ENCODE results near the gene CCDC102A.

The CCDC102A gene

GRCh38 chr16:57579361-57579665 lies 42.9 kb upstream of the CCDC102A start:
- CTCF ChIA-PET: interaction anchor here (0.5 to 7.3 kb wide), 4 partner anchors 9 to 69 kb away, joined by 3 to 87 read pairs (median 12); no protein-coding TSS in a partner anchor
- POLR2A ChIA-PET: no interaction called here
- Histone ChIP-seq H3K9me3 (ENCODE audit: control insufficient read depth, insufficient read depth, low read depth, low read length) (no peaks in the 10 kb centered on the region), H3K4me3 (ENCODE audit: low read depth, low read length) (no peak overlapping the region), H3K27ac (ENCODE audit: extremely low read depth, low read depth, low read length) (no peak overlapping the region), H3K4me1 (ENCODE audit: control insufficient read depth, insufficient read depth, low read length) (no peaks in the 10 kb centered on the region), H3K36me3 (ENCODE audit: control insufficient read depth in 2 of 2, insufficient read depth in 1 of 2, low read length in 2 of 2) (no peaks in the 10 kb centered on the region)
- no peak for TF ChIP-seq ZSCAN16 (tag by site-specific recombination; IDR thresholded peaks at IDR 0.05)
- no peak for TF ChIP-seq ZNF530 (tag by site-specific recombination; IDR thresholded peaks at IDR 0.05; ENCODE audit: low read depth)
- no peak for TF ChIP-seq ZNF404 (tag by site-specific recombination; IDR thresholded peaks at IDR 0.05)
- TF ChIP-seq FEZF1 (tag by site-specific recombination; IDR thresholded peaks at IDR 0.05): no peak
- TF ChIP-seq ZNF692 (tag by site-specific recombination; IDR thresholded peaks at IDR 0.05): no peak
- no peak for TF ChIP-seq ZNF239 (tag by site-specific recombination; IDR thresholded peaks at IDR 0.05)
- TF ChIP-seq, protein P1, sequence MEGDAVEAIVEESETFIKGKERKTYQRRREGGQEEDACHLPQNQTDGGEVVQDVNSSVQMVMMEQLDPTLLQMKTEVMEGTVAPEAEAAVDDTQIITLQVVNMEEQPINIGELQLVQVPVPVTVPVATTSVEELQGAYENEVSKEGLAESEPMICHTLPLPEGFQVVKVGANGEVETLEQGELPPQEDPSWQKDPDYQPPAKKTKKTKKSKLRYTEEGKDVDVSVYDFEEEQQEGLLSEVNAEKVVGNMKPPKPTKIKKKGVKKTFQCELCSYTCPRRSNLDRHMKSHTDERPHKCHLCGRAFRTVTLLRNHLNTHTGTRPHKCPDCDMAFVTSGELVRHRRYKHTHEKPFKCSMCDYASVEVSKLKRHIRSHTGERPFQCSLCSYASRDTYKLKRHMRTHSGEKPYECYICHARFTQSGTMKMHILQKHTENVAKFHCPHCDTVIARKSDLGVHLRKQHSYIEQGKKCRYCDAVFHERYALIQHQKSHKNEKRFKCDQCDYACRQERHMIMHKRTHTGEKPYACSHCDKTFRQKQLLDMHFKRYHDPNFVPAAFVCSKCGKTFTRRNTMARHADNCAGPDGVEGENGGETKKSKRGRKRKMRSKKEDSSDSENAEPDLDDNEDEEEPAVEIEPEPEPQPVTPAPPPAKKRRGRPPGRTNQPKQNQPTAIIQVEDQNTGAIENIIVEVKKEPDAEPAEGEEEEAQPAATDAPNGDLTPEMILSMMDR (tag by site-specific recombination; IDR thresholded peaks at IDR 0.05): no peak
- TF ChIP-seq ZNF776 (tag by site-specific recombination; IDR thresholded peaks at IDR 0.05; ENCODE audit: borderline replicate concordance): no peak
- TF ChIP-seq ZNF529 (tag by site-specific recombination; IDR thresholded peaks at IDR 0.05; ENCODE audit: insufficient replicate concordance): no peak
- TF ChIP-seq ZNF354C (tag by site-specific recombination; IDR thresholded peaks at IDR 0.05; ENCODE audit: borderline replicate concordance, low read depth): no peak
- TF ChIP-seq HOXA7 (CRISPR knock-in tag; IDR thresholded peaks at IDR 0.05; ENCODE audit: borderline replicate concordance): no peak
- TF ChIP-seq ZNF292 (tag by site-specific recombination; IDR thresholded peaks at IDR 0.05; ENCODE audit: borderline replicate concordance, low read depth): no peak
- TF ChIP-seq WT1 (tag by site-specific recombination; IDR thresholded peaks at IDR 0.05): no peak
- no peak for TF ChIP-seq ZNF37A (tag by site-specific recombination; IDR thresholded peaks at IDR 0.05)
- TF ChIP-seq ZNF830 (tag by site-specific recombination; IDR thresholded peaks at IDR 0.05; ENCODE audit: low read depth): no peak

DNA sequence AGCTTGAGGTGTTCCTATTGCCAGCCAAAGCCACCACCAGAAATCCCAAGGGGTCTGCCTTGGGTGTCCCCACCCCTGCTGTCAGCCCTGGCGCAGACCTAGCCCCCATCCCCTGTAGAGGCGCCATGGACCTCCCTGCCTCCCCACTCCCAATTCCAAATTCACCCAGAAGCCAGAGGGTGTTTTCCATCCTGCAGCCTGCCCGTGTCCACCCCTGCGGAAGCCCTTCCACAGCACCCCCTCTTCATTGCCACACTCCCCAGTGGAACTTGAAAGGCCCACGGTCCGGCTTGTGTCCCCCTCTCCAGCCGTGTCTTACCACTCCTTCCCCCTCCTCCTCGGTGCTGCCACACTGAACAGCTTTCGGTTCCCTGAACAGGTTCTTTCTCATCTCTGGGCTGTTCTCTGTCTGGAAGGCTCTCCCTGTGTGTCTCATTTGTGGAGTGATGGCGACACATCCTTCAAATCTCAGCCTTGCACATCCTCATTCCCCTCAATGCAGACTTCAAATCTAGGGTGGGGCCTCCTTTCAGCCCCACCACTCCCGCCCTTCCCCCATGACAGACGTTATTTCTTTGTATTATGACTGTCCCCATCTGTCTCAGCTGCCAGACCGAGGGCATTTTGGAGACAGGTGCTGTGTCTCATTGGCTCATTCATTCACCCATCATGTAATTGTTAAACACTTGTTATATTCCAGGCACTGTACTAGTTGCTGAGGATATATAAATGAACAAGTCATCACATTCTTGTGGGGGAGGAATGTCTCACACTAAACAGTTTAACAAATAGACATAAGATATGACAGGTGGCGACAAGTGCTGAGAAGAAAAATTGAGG lies 42.4 kb upstream of the CCDC102A start:
- no peaks in the 10 kb centered on the region for H3K36me3 ChIP-seq (ENCODE audit: control insufficient read depth in 2 of 2, insufficient read depth in 1 of 2, low read length in 2 of 2)
- POLR2A ChIA-PET: no interaction called here
- H3K9me3 ChIP-seq (ENCODE audit: control insufficient read depth, insufficient read depth, low read depth, low read length): no peaks in the 10 kb centered on the region
- H3K4me3 ChIP-seq (ENCODE audit: low read depth, low read length): no peak overlapping the region
- H3K4me1 ChIP-seq (ENCODE audit: control insufficient read depth, insufficient read depth, low read length): no peaks in the 10 kb centered on the region
- CTCF ChIA-PET: interaction anchor here (0.6 to 7.3 kb wide), 2 partner anchors 28 to 70 kb away, joined by 3 to 87 read pairs; no protein-coding TSS in a partner anchor
- no peak overlapping the region for H3K27ac ChIP-seq (ENCODE audit: extremely low read depth, low read depth, low read length)
- no peak for TF ChIP-seq ZNF169 (tag by site-specific recombination; IDR thresholded peaks at IDR 0.05)
- no peak for TF ChIP-seq ZNF48 (tag by site-specific recombination; IDR thresholded peaks at IDR 0.05)
- no peak for TF ChIP-seq TRIM28 (IDR thresholded peaks at IDR 0.05; ENCODE audit: borderline replicate concordance, low read length)
- TF ChIP-seq, protein P2, sequence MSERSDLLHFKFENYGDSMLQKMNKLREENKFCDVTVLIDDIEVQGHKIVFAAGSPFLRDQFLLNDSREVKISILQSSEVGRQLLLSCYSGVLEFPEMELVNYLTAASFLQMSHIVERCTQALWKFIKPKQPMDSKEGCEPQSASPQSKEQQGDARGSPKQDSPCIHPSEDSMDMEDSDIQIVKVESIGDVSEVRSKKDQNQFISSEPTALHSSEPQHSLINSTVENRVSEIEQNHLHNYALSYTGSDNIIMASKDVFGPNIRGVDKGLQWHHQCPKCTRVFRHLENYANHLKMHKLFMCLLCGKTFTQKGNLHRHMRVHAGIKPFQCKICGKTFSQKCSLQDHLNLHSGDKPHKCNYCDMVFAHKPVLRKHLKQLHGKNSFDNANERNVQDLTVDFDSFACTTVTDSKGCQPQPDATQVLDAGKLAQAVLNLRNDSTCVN (tag by site-specific recombination; optimal IDR thresholded peaks at IDR 0.05): no peak
- TF ChIP-seq ZNF311 (tag by site-specific recombination; IDR thresholded peaks at IDR 0.05; ENCODE audit: borderline replicate concordance): no peak
- no peak for TF ChIP-seq ZNF426 (tag by site-specific recombination; IDR thresholded peaks at IDR 0.05)
- TF ChIP-seq, protein P3, sequence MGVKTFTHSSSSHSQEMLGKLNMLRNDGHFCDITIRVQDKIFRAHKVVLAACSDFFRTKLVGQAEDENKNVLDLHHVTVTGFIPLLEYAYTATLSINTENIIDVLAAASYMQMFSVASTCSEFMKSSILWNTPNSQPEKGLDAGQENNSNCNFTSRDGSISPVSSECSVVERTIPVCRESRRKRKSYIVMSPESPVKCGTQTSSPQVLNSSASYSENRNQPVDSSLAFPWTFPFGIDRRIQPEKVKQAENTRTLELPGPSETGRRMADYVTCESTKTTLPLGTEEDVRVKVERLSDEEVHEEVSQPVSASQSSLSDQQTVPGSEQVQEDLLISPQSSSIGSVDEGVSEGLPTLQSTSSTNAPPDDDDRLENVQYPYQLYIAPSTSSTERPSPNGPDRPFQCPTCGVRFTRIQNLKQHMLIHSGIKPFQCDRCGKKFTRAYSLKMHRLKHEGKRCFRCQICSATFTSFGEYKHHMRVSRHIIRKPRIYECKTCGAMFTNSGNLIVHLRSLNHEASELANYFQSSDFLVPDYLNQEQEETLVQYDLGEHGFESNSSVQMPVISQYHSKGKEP (tag by site-specific recombination; IDR thresholded peaks at IDR 0.05): no peak
- TF ChIP-seq ZNF580 (tag by site-specific recombination; IDR thresholded peaks at IDR 0.05): no peak
- TF ChIP-seq ZBTB1 (tag by site-specific recombination; IDR thresholded peaks at IDR 0.05): no peak
- no peak for TF ChIP-seq ZNF280C (tag by site-specific recombination; IDR thresholded peaks at IDR 0.05)
- no peak for TF ChIP-seq ZNF292 (tag by site-specific recombination; IDR thresholded peaks at IDR 0.05; ENCODE audit: borderline replicate concordance, low read depth)
- TF ChIP-seq GLI2 (tag by site-specific recombination; IDR thresholded peaks at IDR 0.05; ENCODE audit: borderline replicate concordance, low read depth): no peak

Data from HEK293 (cell line).